ENCODE data around the gene ENPP6. TPM values are rescaled to one million over a fixed set of nuclear protein-coding genes. Genes with fewer than 3 reads are reported as not detected.

Gene ENPP6
- total and polyA plus RNA-seq, 2 experiments from 2014 or later: 0.11 TPM; not detected in 1

- H3K36me3 ChIP-seq (ENCODE audit: insufficient read depth): no peaks in the 10 kb centered on the region
- H3K27me3 ChIP-seq (ENCODE audit: insufficient read depth): no peaks in the 10 kb centered on the region
- no peaks in the 10 kb centered on the region for H4K20me1 ChIP-seq (replicated peaks; ENCODE audit: insufficient read depth)
- H3K27ac Mint-ChIP-seq: no peak overlapping the region
- H3K4me3 Mint-ChIP-seq: no peak overlapping the region
- TF ChIP-seq CREB1 (CRISPR knock-in tag; IDR thresholded peaks at IDR 0.05; ENCODE audit: low read depth): no peak
- no peak for TF ChIP-seq JUNB (IDR thresholded peaks at IDR 0.05; ENCODE audit: unreplicated experiment)
- no peak for TF ChIP-seq ZNF331 (CRISPR knock-in tag; IDR thresholded peaks at IDR 0.05; ENCODE audit: low read depth)
- no peak for TF ChIP-seq REST (IDR thresholded peaks at IDR 0.05; ENCODE audit: unreplicated experiment)
- no peak for TF ChIP-seq EZH2phosphoT487 (IDR thresholded peaks at IDR 0.05; ENCODE audit: unreplicated experiment)
- TF ChIP-seq STAT1 (IDR thresholded peaks at IDR 0.05; ENCODE audit: unreplicated experiment): no peak
- no peak for TF ChIP-seq ETS1 (IDR thresholded peaks at IDR 0.05)
- TF ChIP-seq CTCF (conservative IDR thresholded peaks at IDR 0.05; ENCODE audit: low read depth in 2 of 2): no peak
- TF ChIP-seq POLR2AphosphoS5 (IDR thresholded peaks at IDR 0.05; ENCODE audit: low read depth): no peak
- no peak for TF ChIP-seq ZNF462 (CRISPR knock-in tag; IDR thresholded peaks at IDR 0.05)
- no peak for TF ChIP-seq EZH2 (IDR thresholded peaks at IDR 0.05; ENCODE audit: low read depth, unreplicated experiment)
- no peak for TF ChIP-seq ZNF114 (CRISPR knock-in tag; IDR thresholded peaks at IDR 0.05)
- TF ChIP-seq NANOG (IDR thresholded peaks at IDR 0.05; ENCODE audit: borderline replicate concordance): no peak
- no peak overlapping the region for H3K4me3 ChIP-seq
- no peaks in the 10 kb centered on the region for H3F3A ChIP-seq (replicated peaks; ENCODE audit: low read depth)
- no peaks in the 10 kb centered on the region for H3K4me1 ChIP-seq (ENCODE audit: insufficient read depth)
- ATAC-seq (no peak), DNase-seq (ENCODE audit: low spot score) (no peak)
- H3K36me3 Mint-ChIP-seq (ENCODE audit: low read depth): no peaks in the 10 kb centered on the region; the same call in 1 of the 3 replicates
- H3K9me2 ChIP-seq (ENCODE audit: insufficient read depth): peaks cover 6% of the 10 kb centered on the region; the same call in 1 of the 2 replicates
- H2AFZ ChIP-seq: no peak overlapping the region
- H3K4me2 ChIP-seq: no peak overlapping the region
- H3K27me3 Mint-ChIP-seq (ENCODE audit: insufficient read depth, low read depth, poor library complexity): peaks cover 15% of the 10 kb centered on the region
- H3K79me2 ChIP-seq (replicated peaks; ENCODE audit: insufficient read depth): no peaks in the 10 kb centered on the region
- H3K4me1 Mint-ChIP-seq: peaks cover 17% of the 10 kb centered on the region
- H3K27ac ChIP-seq (ENCODE audit: low read depth): no peak overlapping the region
- H3K9me3 Mint-ChIP-seq: peaks cover 7% of the 10 kb centered on the region; the same call in 2 of the 3 replicates
Measured at GRCh38 chr4:184200296-184200695, 17.4 kb downstream of the ENPP6 start.
